ENCODE data around the gene PMFBP1. TPM values are rescaled to one million over a fixed set of nuclear protein-coding genes. Genes with fewer than 3 reads are reported as not detected.

The PMFBP1 gene
- total and polyA plus RNA-seq, 12 donors, result 0.26 to 1.6 (median 0.45) TPM; not detected in 8

DNA sequence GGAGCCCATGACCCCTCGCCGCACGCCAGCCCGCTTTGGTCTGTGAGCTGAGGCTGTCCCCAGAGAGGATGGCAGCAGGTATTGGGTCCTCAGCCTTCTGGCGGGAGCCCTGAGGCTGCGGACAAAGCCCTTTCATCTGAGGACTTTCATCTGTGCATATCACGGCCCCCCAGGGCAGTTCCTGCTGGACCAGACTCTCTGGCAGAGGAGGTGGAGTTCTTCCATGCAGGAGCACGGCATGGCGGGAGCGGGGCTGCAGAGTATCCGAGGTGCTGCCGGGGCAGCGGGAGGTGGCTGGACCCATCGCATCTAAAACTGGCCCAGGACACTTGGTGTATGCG is 59.5 kb downstream of the PMFBP1 start:
- WGBS, 2 donors, result 93% methylated on average over 15 of the region's 15 CpGs
- no peak overlapping the region for H3K27ac ChIP-seq
- H3K4me3 ChIP-seq, result no peak overlapping the region
- intact Hi-C loops (cut with DNase I), result no loop called here
- no peaks in the 10 kb centered on the region for H3K27me3 ChIP-seq
- peaks cover 0 to 3% (median 0%) of the 10 kb centered on the region in 9 donors for H3K4me1 ChIP-seq
- H3K9me3 ChIP-seq, result peaks cover 0 to 8% (median 0%) of the 10 kb centered on the region in 11 donors
- TF ChIP-seq, protein P1, sequence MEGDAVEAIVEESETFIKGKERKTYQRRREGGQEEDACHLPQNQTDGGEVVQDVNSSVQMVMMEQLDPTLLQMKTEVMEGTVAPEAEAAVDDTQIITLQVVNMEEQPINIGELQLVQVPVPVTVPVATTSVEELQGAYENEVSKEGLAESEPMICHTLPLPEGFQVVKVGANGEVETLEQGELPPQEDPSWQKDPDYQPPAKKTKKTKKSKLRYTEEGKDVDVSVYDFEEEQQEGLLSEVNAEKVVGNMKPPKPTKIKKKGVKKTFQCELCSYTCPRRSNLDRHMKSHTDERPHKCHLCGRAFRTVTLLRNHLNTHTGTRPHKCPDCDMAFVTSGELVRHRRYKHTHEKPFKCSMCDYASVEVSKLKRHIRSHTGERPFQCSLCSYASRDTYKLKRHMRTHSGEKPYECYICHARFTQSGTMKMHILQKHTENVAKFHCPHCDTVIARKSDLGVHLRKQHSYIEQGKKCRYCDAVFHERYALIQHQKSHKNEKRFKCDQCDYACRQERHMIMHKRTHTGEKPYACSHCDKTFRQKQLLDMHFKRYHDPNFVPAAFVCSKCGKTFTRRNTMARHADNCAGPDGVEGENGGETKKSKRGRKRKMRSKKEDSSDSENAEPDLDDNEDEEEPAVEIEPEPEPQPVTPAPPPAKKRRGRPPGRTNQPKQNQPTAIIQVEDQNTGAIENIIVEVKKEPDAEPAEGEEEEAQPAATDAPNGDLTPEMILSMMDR (IDR thresholded peaks at IDR 0.05), result no peak
- H3K36me3 ChIP-seq, result peaks cover 3 to 66% (median 52%) of the 10 kb centered on the region in 9 donors
- DNase-seq (no peak), ATAC-seq (peak in 3 of 8 donors; percentile 16 to 39 (median 31))

DNA sequence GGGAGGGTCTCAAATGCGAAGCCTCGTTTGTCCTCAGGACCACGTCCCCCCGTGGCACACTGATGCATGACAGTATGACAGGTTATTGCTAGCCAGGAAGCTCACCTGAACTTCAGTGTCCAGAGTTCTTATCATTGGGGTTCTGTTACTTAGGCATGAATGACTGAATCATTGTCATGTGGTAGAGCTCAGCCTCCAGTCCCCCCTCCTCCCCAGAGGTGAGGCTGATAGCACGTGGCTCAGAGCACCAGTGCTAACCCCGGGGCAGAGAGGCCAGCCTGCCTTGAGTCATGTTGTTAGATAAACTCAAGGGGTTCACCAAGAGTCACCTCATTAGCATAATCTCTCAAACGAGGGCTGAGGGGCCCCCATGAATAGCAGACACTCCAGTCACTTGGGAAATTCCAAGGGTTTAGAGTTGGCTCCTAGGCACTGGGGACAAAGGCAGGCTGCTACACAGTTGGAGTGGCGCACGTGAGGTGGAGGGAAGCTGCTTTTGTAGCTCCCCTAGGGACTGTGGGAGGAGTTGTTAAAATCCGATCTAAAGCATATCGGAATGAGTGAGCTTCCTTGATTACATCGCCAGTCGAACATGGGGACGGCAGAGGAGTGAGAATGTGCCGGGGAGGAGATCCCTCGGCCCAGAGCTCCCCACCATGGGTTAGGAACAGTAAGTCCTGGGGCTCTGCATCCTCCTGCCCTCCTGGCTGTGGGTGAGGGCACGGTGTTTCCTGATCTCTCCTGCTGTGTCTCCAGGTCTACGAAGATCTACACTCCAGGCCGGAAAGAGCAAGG is 60.1 kb downstream of the PMFBP1 start:
- Histone ChIP-seq H3K27ac (no peak overlapping the region), H3K9me3 (peaks cover 0 to 8% (median 0%) of the 10 kb centered on the region in 11 donors), H3K4me1 (peaks cover 0 to 3% (median 0%) of the 10 kb centered on the region in 9 donors), H3K27me3 (no peaks in the 10 kb centered on the region), H3K36me3 (peaks cover 3 to 72% (median 57%) of the 10 kb centered on the region in 9 donors), H3K4me3 (no peak overlapping the region)
- WGBS, 2 donors, result 77 to 82% methylated on average over 19 of the region's 19 CpGs
- ATAC-seq, result peak in 1 of 8 donors; percentile 23
- no peak for DNase-seq
- intact Hi-C loops (cut with DNase I), result no loop called here
- TF ChIP-seq, protein P1 (IDR thresholded peaks at IDR 0.05), result no peak

DNA sequence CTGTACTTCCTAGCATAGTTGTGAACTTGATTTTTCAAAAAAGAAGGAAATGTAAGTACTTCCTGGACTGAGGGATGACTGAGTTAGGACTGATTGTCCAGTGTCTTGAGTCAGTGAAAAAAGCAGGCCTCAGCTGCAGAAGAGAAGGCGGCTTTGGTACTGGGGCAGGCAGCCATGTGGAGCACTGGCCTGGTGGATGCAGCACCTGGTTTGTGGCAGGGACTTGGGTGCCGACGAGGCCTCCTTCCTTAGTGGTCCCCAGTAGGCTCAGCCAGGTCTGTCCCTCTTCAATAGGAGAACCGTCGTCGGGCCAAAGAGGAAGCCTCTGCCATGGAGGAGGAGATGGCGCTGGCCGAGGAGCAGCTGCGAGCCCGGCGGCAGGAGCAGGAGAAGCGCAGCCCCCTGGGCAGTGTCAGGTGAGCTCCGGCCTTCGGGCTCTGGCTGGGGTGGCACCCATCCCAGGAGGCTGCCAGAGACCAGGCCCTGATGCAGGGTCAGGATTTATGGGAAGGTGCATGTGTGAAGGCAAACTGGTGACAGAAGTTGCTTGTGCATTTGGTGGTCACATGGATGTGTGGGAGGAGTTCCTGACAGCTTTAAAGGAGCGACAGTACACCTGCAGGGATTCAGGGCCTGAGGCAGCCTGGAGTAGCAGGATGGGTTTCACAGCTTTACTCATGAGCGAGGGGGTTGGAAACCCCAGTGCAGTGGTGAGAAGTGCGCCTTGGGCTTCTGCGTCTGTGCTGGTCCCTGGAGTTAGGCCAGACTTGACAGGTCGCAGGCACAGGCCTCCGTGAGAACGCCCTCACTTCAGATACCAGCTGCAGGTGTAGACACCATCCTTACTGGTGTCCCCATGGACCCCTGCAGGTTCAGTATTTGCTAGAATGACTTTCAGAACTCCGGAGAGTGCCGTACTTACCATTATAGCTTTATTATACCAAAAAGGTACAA is 61.0 kb downstream of the PMFBP1 start:
- peaks cover 0 to 3% (median 0%) of the 10 kb centered on the region in 9 donors for H3K4me1 ChIP-seq
- TF ChIP-seq, protein P1 (IDR thresholded peaks at IDR 0.05), result no peak
- no peak for ATAC-seq
- H3K4me3 ChIP-seq, result no peak overlapping the region
- H3K27me3 ChIP-seq, result no peaks in the 10 kb centered on the region
- no peak overlapping the region for H3K27ac ChIP-seq
- no peak for DNase-seq
- H3K9me3 ChIP-seq, result peaks cover 0 to 7% (median 0%) of the 10 kb centered on the region in 11 donors
- intact Hi-C loops (cut with DNase I), result no loop called here
- peaks cover 4 to 81% (median 67%) of the 10 kb centered on the region in 9 donors for H3K36me3 ChIP-seq
- 96% methylated on average over 23 of the region's 23 CpGs for WGBS, 2 donors

DNA sequence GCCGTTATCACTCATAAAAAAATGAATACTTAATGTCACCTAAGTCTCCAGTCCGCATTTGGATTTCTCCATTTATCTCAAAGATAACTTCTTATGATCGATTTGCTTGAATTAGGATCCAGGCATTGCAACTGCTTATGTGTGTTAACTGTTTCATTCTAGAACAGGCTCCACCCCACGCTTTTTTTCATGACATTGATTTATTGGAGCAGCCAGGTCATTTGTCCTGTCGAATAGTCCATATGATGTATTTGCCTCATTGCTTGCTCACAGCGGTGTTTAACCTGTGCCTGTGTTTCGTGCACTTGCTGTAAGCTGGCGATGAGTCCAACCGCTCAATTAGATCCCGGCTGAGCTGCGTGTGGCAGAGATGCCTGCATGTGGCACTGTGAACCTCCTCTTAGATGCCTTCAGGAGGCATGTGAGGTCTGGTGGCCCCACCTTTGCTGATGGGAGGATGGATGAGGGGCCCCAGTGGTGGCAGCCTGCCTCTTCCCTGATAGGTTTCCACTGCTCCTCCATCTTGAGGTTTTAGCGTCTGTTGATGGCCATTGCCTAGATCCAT is 61.9 kb downstream of the PMFBP1 start:
- peaks cover 0 to 1% (median 0%) of the 10 kb centered on the region in 11 donors for H3K9me3 ChIP-seq
- TF ChIP-seq, protein P1 (IDR thresholded peaks at IDR 0.05), result no peak
- intact Hi-C loops (cut with DNase I), result no loop called here
- 93 to 94% methylated on average over 12 of the region's 12 CpGs for WGBS, 2 donors
- peaks cover 0 to 3% (median 0%) of the 10 kb centered on the region in 9 donors for H3K4me1 ChIP-seq
- DNase-seq (no peak), ATAC-seq (no peak)
- H3K4me3 ChIP-seq, result no peak overlapping the region
- peaks cover 8 to 90% (median 76%) of the 10 kb centered on the region in 9 donors for H3K36me3 ChIP-seq
- no peaks in the 10 kb centered on the region for H3K27me3 ChIP-seq
- H3K27ac ChIP-seq, result no peak overlapping the region

All from heart right ventricle (tissue), 16 donors.